ENCODE measurements around the gene BTBD19.

Gene BTBD19

GRCh38 chr1:44862829-44863401, 54.6 kb downstream of the BTBD19 start:
- DNase-seq = no peak
